ENCODE data around the gene SLC45A3.

DNA sequence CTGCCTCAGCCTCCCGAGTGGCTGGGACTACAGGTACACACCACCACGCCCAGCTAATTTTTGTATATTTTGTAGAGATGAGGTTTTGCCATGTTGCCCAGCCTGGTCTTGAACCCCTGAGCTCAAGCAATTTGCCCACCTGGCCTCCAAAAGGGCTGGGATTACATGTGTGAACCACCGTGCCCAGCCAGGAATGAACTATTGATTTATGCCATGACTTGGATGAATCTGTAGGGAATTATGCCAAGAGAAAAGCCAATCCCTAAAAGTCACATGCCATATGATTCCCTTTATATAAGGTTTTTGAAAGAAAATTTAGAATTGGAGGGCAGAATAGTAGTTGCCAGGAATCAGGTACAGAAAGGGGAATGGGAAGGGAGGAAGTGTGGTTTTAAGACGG lies 19.1 kb upstream of the SLC45A3 start:
- TF ChIP-seq, protein P1, sequence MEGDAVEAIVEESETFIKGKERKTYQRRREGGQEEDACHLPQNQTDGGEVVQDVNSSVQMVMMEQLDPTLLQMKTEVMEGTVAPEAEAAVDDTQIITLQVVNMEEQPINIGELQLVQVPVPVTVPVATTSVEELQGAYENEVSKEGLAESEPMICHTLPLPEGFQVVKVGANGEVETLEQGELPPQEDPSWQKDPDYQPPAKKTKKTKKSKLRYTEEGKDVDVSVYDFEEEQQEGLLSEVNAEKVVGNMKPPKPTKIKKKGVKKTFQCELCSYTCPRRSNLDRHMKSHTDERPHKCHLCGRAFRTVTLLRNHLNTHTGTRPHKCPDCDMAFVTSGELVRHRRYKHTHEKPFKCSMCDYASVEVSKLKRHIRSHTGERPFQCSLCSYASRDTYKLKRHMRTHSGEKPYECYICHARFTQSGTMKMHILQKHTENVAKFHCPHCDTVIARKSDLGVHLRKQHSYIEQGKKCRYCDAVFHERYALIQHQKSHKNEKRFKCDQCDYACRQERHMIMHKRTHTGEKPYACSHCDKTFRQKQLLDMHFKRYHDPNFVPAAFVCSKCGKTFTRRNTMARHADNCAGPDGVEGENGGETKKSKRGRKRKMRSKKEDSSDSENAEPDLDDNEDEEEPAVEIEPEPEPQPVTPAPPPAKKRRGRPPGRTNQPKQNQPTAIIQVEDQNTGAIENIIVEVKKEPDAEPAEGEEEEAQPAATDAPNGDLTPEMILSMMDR (IDR thresholded peaks at IDR 0.05) = no peak
- TF ChIP-seq POLR2A (IDR thresholded peaks at IDR 0.05) = no peak
- TF ChIP-seq POLR2AphosphoS5 (IDR thresholded peaks at IDR 0.05; ENCODE audit: insufficient read depth in 1 of 2, low read depth in 1 of 2) = no peak
